ENCODE results near the gene FXYD5.

Gene FXYD5

GRCh38 chr19:35213663-35214632, 59.4 kb downstream of the FXYD5 start:
- no peak for DNase-seq (ENCODE audit: insufficient read length, low spot score)
- FAIRE-seq, result peak; percentile 97
- TF ChIP-seq POLR2AphosphoS5 (IDR thresholded peaks at IDR 0.05; ENCODE audit: low read depth, low read length) (no peak), PAX5 (IDR thresholded peaks at IDR 0.05; ENCODE audit: insufficient read depth, low read length, severe bottlenecking) (no peak), TAF1 (IDR thresholded peaks at IDR 0.05; ENCODE audit: low read depth, low read length) (no peak), POU2F2 (IDR thresholded peaks at IDR 0.05; ENCODE audit: low read depth, low read length) (no peak), SPI1 (IDR thresholded peaks at IDR 0.05; ENCODE audit: low read depth, low read length) (no peak), POLR2A (IDR thresholded peaks at IDR 0.05; ENCODE audit: low read depth, low read length) (no peak)

DNA sequence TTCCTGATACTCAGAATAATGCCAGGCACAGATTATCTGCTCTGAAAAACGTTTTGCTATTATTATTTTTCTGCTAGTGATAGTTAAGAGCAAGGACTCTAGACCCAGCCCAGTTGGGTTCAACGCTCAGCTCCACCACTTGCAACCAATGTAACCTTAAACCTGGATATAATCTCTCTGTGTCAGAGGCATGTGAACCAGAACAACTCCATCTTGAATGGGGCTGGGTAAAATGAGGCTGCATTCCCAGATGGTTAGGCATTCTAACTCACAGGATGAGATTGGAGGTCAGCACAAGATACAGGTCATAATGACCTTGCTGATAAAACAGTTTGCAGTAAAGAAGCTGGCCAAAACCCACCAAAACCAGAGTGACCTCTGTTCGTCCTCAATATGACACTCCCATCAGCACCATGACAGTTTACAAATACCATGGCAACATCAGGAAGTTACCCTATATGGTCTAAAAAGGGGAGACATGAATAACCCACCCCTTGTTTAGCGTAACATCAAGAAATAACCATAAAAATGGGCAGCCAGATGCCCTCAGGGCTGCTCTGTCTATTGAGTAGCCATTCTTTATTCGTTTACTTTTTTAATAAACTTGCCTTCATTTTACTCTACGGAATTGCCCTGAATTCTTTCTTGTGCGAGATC, 60.4 kb downstream of the FXYD5 start:
- TF ChIP-seq PAX5 (IDR thresholded peaks at IDR 0.05; ENCODE audit: insufficient read depth, low read length, severe bottlenecking) (no peak), POLR2AphosphoS5 (IDR thresholded peaks at IDR 0.05; ENCODE audit: low read depth, low read length) (no peak), SPI1 (IDR thresholded peaks at IDR 0.05; ENCODE audit: low read depth, low read length) (no peak), TAF1 (IDR thresholded peaks at IDR 0.05; ENCODE audit: low read depth, low read length) (no peak), POLR2A (IDR thresholded peaks at IDR 0.05; ENCODE audit: low read depth, low read length) (no peak), POU2F2 (IDR thresholded peaks at IDR 0.05; ENCODE audit: low read depth, low read length) (no peak)
- FAIRE-seq (no peak), DNase-seq (ENCODE audit: insufficient read length, low spot score) (no peak)

DNA sequence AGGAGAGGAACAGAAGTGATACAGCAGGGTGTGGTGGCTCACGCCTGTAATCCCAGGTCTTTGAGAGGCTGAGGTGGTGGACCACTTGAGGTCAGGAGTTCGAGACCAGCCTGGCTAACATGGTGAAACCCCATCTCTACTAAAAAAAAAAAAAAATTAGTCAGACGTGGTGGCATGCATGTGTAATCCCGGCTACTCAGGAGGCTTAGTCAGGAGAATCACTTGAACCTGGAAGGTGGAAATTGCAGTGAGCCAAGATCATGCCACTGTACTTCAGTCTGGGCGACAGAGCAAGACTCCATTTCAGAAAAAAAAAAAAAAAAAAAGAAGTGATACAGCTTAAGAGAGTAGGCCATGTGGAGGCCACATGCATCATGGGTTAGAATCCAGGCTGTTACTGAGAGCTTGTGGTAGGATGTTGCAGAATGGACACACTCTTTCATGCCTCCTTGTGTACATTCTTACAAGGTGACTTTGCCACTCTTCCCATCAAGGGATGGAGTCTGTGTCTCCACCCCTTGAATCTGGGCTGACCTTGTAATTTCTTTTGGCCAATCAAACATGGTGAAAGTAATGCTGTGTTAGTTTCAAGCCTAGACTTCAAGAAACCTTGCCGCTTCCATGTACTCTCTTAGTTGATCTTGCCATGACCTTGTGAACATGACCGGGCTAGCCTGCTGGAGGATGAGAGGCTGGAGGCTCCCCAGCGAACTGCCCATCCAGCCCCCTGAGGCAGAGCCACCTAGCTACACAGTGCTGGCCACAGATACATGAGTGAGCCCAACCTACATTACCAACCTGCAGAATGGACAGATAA, 61.7 kb downstream of the FXYD5 start:
- TF ChIP-seq SPI1 (IDR thresholded peaks at IDR 0.05; ENCODE audit: low read depth, low read length), result no peak
- TF ChIP-seq POLR2AphosphoS5 (IDR thresholded peaks at IDR 0.05; ENCODE audit: low read depth, low read length), result no peak
- no peak for TF ChIP-seq POLR2A (IDR thresholded peaks at IDR 0.05; ENCODE audit: low read depth, low read length)
- TF ChIP-seq POU2F2 (IDR thresholded peaks at IDR 0.05; ENCODE audit: low read depth, low read length), result no peak
- no peak for TF ChIP-seq TAF1 (IDR thresholded peaks at IDR 0.05; ENCODE audit: low read depth, low read length)
- no peak for TF ChIP-seq PAX5 (IDR thresholded peaks at IDR 0.05; ENCODE audit: insufficient read depth, low read length, severe bottlenecking)
- FAIRE-seq (no peak), DNase-seq (ENCODE audit: insufficient read length, low spot score) (no peak)

DNA sequence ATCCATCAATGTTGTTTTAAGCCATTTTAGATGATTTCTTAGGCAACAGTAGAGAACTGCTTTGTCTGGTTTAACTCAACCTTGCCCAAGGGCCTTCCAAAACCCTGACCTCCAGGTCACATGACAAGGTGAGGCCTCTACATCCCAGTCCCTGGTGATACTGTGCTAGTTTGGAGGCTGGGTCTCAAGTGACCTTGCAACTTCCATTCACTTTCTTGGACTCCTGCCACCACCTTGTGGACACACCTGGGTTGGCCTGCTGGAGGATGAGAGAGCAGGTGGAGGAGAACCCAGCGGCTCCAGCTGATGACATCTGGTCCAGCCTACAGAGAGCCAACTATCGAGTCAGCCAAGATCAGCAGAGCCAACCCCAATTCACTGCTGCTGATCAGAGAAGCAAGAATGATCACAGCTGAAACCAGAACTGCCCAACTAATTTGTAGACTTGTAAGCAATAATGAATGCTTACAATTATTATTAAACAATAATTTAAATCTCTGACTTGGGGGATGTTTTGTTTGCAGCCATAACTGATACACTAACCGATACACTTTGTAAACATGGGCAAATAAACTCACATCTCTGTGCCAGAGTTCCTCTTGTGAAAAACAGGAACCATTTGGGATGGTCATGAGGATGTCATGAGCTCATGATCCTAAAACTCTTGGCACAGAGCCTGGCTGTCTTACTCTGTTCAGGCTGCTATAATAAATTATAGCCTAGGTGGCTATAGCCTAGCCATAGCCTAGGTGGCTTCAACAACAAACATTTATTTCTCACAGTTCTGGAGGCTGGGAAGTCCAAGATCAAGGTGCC, 62.5 kb downstream of the FXYD5 start:
- TF ChIP-seq PAX5 (IDR thresholded peaks at IDR 0.05; ENCODE audit: insufficient read depth, low read length, severe bottlenecking) (no peak), POU2F2 (IDR thresholded peaks at IDR 0.05; ENCODE audit: low read depth, low read length) (no peak), POLR2A (IDR thresholded peaks at IDR 0.05; ENCODE audit: low read depth, low read length) (no peak), SPI1 (IDR thresholded peaks at IDR 0.05; ENCODE audit: low read depth, low read length) (no peak), POLR2AphosphoS5 (IDR thresholded peaks at IDR 0.05; ENCODE audit: low read depth, low read length) (no peak), TAF1 (IDR thresholded peaks at IDR 0.05; ENCODE audit: low read depth, low read length) (no peak)
- FAIRE-seq, result peak; percentile 9
- no peak for DNase-seq (ENCODE audit: insufficient read length, low spot score)

DNA sequence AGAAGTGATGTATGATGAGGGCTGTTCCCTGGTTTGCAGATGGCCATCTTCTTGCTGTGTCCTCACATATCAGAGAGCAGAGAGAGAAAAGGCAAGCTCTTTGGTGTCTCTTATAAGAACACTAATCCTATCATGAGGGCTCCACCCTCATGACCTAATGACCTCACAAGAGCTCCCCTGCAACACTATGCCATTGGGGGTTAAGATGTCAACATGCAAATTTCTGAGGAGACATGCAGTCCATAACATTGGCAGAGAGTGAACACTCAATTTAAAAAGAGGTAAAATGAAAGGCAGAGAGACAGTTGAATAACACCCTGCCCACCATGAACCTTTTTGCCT, 63.1 kb downstream of the FXYD5 start:
- FAIRE-seq (no peak), DNase-seq (ENCODE audit: insufficient read length, low spot score) (no peak)
- TF ChIP-seq POLR2AphosphoS5 (IDR thresholded peaks at IDR 0.05; ENCODE audit: low read depth, low read length) (no peak), POU2F2 (IDR thresholded peaks at IDR 0.05; ENCODE audit: low read depth, low read length) (no peak), TAF1 (IDR thresholded peaks at IDR 0.05; ENCODE audit: low read depth, low read length) (no peak), PAX5 (IDR thresholded peaks at IDR 0.05; ENCODE audit: insufficient read depth, low read length, severe bottlenecking) (no peak), POLR2A (IDR thresholded peaks at IDR 0.05; ENCODE audit: low read depth, low read length) (no peak), SPI1 (IDR thresholded peaks at IDR 0.05; ENCODE audit: low read depth, low read length) (no peak)

DNA sequence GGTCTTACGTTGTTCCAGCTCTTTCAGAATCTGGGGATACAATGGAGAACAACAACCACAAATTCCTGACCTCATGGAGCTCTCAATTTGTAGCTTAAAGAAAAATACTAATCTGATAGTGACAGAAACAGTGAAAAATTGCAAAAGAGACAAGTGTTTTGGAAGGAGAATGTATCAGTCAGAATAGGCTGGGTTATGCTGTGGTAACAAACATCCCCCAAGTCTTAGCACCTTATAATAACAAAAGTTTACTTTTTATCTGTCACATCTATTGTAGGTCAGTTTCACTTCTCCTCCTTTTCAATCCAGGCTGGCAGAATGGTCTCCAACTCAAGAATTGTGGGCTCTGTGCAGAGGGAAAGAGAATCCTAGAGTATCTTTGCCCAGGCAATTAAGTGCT, 64.5 kb downstream of the FXYD5 start:
- no peak for DNase-seq (ENCODE audit: insufficient read length, low spot score)
- no peak for FAIRE-seq
- TF ChIP-seq PAX5 (IDR thresholded peaks at IDR 0.05; ENCODE audit: insufficient read depth, low read length, severe bottlenecking) (no peak), POLR2AphosphoS5 (IDR thresholded peaks at IDR 0.05; ENCODE audit: low read depth, low read length) (no peak), TAF1 (IDR thresholded peaks at IDR 0.05; ENCODE audit: low read depth, low read length) (no peak), SPI1 (IDR thresholded peaks at IDR 0.05; ENCODE audit: low read depth, low read length) (no peak), POLR2A (IDR thresholded peaks at IDR 0.05; ENCODE audit: low read depth, low read length) (no peak), POU2F2 (IDR thresholded peaks at IDR 0.05; ENCODE audit: low read depth, low read length) (no peak)
